Psoas muscle (tissue), 8 donors: ENCODE data around the gene METTL22. TPM values are rescaled to one million over a fixed set of nuclear protein-coding genes. Genes with fewer than 3 reads are reported as not detected.

Experiments used
- ATAC-seq, 4 donors: fragments of 200-7000 bp; cut with Tn5 transposase; one replicate each; pipeline ENCODE4 v1.9.1; 2020; ENCODE audit warnings: moderate library complexity in 3 of 4, mild to moderate bottlenecking in 2 of 4
- DNase-seq, 2 donors: peaks; one replicate each; pipeline ENCODE4 v3.0.0-alpha.2; 2020
- H3K27ac ChIP-seq: fragments of 200-600 bp; one replicate; pipeline ENCODE4 v1.8.0; 2022
- H3K27me3 ChIP-seq, 3 donors: fragments of 200-600 bp in 1 of 3; one replicate each; pipeline versions ENCODE4 v1.6.1 to v1.8.0; 2013 to 2022; ENCODE audit warnings: low read length in 2 of 3, mild to moderate bottlenecking in 2 of 3, moderate library complexity in 1 of 3; ENCODE audit not compliant: insufficient read depth in 3 of 3
- H3K36me3 ChIP-seq, 2 donors: fragments of 200-600 bp in 1 of 2; one replicate each; pipeline versions ENCODE4 v1.6.1 to v1.8.0; 2013 to 2022; ENCODE audit warnings: low read depth in 1 of 2, mild to moderate bottlenecking in 1 of 2, moderate library complexity in 1 of 2; ENCODE audit not compliant: insufficient read depth in 1 of 2
- H3K4me1 ChIP-seq: fragments of 200-600 bp; one replicate; pipeline ENCODE4 v1.8.0; 2022
- H3K4me3 ChIP-seq: fragments of 200-600 bp; one replicate; pipeline ENCODE4 v1.8.0; 2022; ENCODE audit warnings: mild to moderate bottlenecking
- H3K9me3 ChIP-seq: fragments of 200-600 bp; one replicate; pipeline ENCODE4 v1.8.0; 2022
- CTCF ChIP-seq: fragments of 200-600 bp; IDR thresholded peaks from one replicate; pipeline ENCODE4 v1.8.0; 2022; ENCODE audit warnings: antibody characterized with exemption
- WGBS, 3 donors: extraction: QIAGEN DNeasy Blood & Tissue Kit; methylation state at CpG; one replicate each; pipeline versions ENCODE4 v1.1.6 to v1.1.7; 2013; 5-methylcytosine and 5-hydroxymethylcytosine counted together
- intact Hi-C, 2 donors: fragments of 100-400 bp; cut with DNase I; formaldehyde crosslinking; loops; one replicate each; pipeline versions ENCODE4 v1.11.0 to v1.14.2; 2022
- polyA plus RNA-seq, 3 donors: library from polyadenylated mRNA; stranded (reverse); fragments of 200-250 nt; gene quantifications; one replicate each; pipeline ENCODE4 v1.2.3, GENCODE V29; 2013
- total RNA-seq, 4 donors: library from RNA; stranded (reverse); fragmentation: NEBNext Ultra II Directional in 2 of 4; extraction: Animal tissue kit (Norgen Biotek cat#: 25700) in 2 of 4; gene quantifications; one replicate each; pipeline versions ENCODE4 v1.2.1 to v1.2.4, GENCODE V29; 2021 to 2023
- donor health status: healthy with polysubstance abuse.
- donor health status: DM: no; HTN: no; CAD: no; lungs with moderate emphysema.
- donor health status: Bipolar disorder and iron deficiency.
- donor health status: healthy.
- donor health status: DM: yes; HTN: yes; CAD: no.
- donor health status: DM: no; HTN: no; CAD: no.
- donor health status: DM: no; HTN: no; CAD: no.
- donor health status: DM: yes; HTN: yes; CAD: no.

Gene METTL22
- total and polyA plus RNA-seq, 7 donors = 46.7 to 85.9 (median 71.5) TPM

- WGBS, 3 donors = 89 to 95% (median 91%) methylated on average over 1 of the region's 1 CpG
- H3K4me3 ChIP-seq = no peak overlapping the region
- no peak for ATAC-seq
- intact Hi-C loops = no loop called here
- no peak for DNase-seq
- H3K27ac ChIP-seq = no peak overlapping the region
- no peaks in the 10 kb centered on the region for H3K4me1 ChIP-seq
- H3K27me3 ChIP-seq = peaks cover 0 to 4% (median 2%) of the 10 kb centered on the region in 3 donors
- no peaks in the 10 kb centered on the region for H3K9me3 ChIP-seq
- no peak for TF ChIP-seq CTCF
- H3K36me3 ChIP-seq = no peaks in the 10 kb centered on the region
These were observed 9.5 kb upstream of the METTL22 start for GRCh38 chr16:8611886-8612600.

GRCh38 chr16:8614435-8615029 lies 7.0 kb upstream of the METTL22 start:
- 62 to 66% (median 65%) methylated on average over 9 of the region's 9 CpGs for WGBS, 3 donors
- Histone ChIP-seq H3K27ac (no peak overlapping the region), H3K36me3 (no peaks in the 10 kb centered on the region), H3K4me3 (no peak overlapping the region), H3K9me3 (no peaks in the 10 kb centered on the region), H3K27me3 (peaks cover 0 to 2% (median 0%) of the 10 kb centered on the region in 3 donors), H3K4me1 (no peaks in the 10 kb centered on the region)
- DNase-seq (no peak), ATAC-seq (no peak)
- intact Hi-C loops = no loop called here
- no peak for TF ChIP-seq CTCF

DNA sequence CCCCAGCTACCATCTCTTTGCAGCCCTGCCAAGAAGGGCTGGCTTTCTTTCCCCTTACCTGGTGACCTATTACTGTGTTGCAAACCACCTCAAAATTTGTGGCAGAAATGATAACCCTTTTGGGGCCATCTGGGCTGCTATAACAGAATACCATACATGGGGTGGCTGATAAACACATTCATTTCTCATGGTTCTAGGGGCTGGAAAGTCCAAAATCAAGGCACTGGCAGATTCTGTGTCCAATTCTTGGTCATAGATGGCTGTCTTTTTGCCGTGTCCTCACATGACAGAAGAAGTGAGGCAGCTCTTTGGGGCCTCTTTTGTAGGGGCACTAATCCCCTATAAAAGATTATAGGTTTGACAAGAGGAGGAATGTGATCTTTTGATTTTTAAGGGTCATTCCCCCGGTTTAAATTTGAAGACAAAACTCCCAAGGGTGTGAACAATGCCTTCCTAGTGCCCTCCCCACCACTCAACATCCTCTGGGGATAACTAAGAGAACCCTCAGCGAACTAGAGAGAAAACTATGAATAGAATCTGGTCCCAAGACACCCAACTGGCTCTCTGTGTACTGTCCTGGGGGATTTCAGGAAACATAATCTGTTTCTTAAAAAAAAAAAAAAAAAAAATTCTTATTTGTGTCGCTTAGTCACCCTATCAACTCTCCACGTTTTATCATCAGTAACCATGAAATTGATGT lies 1.7 kb upstream of the METTL22 start:
- DNase-seq = no peak

GRCh38 chr16:8620535-8620934 lies 963 bp upstream of the METTL22 start:
- H3K4me1 ChIP-seq = peaks cover 18% of the 10 kb centered on the region
- H3K27me3 ChIP-seq = no peaks in the 10 kb centered on the region
- H3K4me3 ChIP-seq = no peak overlapping the region
- peaks cover 0 to 3% of the 10 kb centered on the region in 2 donors for H3K36me3 ChIP-seq
- H3K27ac ChIP-seq = no peak overlapping the region
- no peak for TF ChIP-seq CTCF
- H3K9me3 ChIP-seq = no peaks in the 10 kb centered on the region
- WGBS, 3 donors = 69 to 75% (median 72%) methylated on average over 6 of the region's 6 CpGs
- DNase-seq (no peak), ATAC-seq (no peak)
- intact Hi-C loops = loop anchor here in 1 of 2 donors (2.0 kb wide), 1 partner anchor 54 kb away; no protein-coding TSS in a partner anchor

More for the DNA sequence above, 1.7 kb upstream of the METTL22 start:
- Histone ChIP-seq H3K27me3 (no peaks in the 10 kb centered on the region), H3K9me3 (no peaks in the 10 kb centered on the region), H3K4me3 (no peak overlapping the region), H3K27ac (no peak overlapping the region), H3K4me1 (peaks cover 18% of the 10 kb centered on the region), H3K36me3 (no peaks in the 10 kb centered on the region)
- 52 to 55% (median 54%) methylated on average over 5 of the region's 5 CpGs for WGBS, 3 donors
- ATAC-seq = no peak
- TF ChIP-seq CTCF = no peak
- intact Hi-C loops = loop anchor here in 1 of 2 donors (2.0 kb wide), 1 partner anchor 53 kb away; no protein-coding TSS in a partner anchor
